Measurements from ENCODE around the gene COMT. TPM values are rescaled to one million over a fixed set of nuclear protein-coding genes. Genes with fewer than 3 reads are reported as not detected.

Gene COMT
- total RNA-seq, 1 experiment from 2014 or later = 72.0 TPM

DNA sequence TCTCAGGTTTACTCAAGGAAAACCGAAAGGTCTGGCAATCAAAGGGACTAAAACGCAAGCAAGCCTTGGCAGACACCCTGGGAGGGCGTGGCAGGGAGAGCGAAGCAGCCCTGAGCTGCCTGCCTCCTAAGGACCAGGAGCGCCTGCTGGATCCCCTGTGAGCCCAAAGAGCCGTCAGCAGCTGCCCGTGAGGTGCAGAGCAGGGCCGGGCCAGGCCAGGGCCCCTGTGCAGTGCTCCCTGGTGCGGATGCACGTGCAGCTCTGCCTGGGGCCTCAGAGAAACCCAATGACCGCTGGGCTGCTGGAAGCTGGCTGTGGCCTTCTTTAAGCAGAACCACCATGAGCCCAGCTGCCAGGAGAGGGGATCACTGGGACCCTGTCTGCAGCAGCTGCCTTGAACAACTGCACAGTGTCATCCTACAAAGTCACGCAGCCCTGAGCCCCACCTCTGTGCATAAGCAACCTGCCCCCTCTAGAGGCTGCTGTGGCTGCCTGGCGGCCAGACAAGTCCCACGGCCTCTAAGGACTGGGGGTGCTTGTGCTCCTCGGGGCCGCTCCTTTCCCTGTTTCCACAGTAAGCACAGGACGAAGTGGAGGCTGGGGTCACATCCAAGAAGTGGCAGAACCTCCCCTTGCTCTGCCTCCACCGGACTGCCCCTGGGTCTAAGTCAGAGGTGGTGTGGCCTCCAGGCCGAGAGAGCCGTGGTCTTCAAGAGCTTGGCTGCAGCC lies 29.1 kb upstream of the COMT start:
- Histone ChIP-seq H3K27ac (ENCODE audit: low read length) (no peak overlapping the region), H3K79me2 (ENCODE audit: low read length) (no peaks in the 10 kb centered on the region), H3K4me2 (ENCODE audit: low read depth, low read length, poor library complexity, severe bottlenecking) (no peak overlapping the region), H3K4me3 (ENCODE audit: low read length) (no peak overlapping the region), H3K9me3 (ENCODE audit: low read length) (no peaks in the 10 kb centered on the region), H4K20me1 (ENCODE audit: insufficient read depth, low read depth, low read length) (no peaks in the 10 kb centered on the region), H3K36me3 (ENCODE audit: insufficient read depth, low read length) (peaks cover 11% of the 10 kb centered on the region; the same call in 1 of the 2 replicates), H3K27me3 (ENCODE audit: low read length) (no peaks in the 10 kb centered on the region), H3K9me2 (replicated peaks; ENCODE audit: insufficient read depth, low read length) (no peaks in the 10 kb centered on the region), H3K4me1 (ENCODE audit: low read length) (no peaks in the 10 kb centered on the region), H3K9ac (ENCODE audit: low read length) (no peak overlapping the region), H2AFZ (ENCODE audit: low read length) (no peak overlapping the region)
- no peak for DNase-seq

DNA sequence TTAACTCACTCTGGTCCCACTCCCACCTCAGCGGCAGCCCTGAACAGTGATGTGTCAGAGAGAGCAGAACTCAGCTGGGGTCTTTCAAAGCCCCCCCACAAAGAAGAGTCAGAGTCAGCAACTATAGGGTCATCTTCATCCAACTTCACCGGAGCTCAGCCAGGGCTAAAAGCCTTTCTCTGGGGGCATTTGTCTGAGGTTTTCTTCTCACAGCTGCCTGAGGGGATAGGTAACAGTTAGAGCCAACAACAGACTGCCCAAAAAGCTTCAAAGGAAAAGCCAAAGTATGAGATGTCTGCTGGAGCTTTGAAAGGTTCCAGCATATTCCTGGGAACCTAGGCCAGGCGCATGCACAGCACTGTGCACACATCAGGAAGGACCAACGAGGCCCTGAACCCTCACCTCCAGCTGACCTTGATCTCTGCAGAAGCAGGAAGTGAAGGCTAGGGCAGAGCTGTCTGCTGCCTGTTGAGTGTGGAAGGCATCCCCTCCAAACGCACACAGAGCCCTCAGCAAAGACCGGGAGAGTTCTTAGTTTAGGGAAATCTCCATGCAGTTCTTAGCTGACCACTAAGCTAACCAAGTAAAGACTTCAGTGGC lies 28.1 kb upstream of the COMT start:
- H4K20me1 ChIP-seq (ENCODE audit: insufficient read depth, low read depth, low read length) = no peaks in the 10 kb centered on the region
- H3K4me1 ChIP-seq (ENCODE audit: low read length) = no peaks in the 10 kb centered on the region
- H3K36me3 ChIP-seq (ENCODE audit: insufficient read depth, low read length) = peaks cover 11% of the 10 kb centered on the region; the same call in 1 of the 2 replicates
- no peak overlapping the region for H3K4me2 ChIP-seq (ENCODE audit: low read depth, low read length, poor library complexity, severe bottlenecking)
- H3K9me2 ChIP-seq (replicated peaks; ENCODE audit: insufficient read depth, low read length) = no peaks in the 10 kb centered on the region
- no peak overlapping the region for H3K4me3 ChIP-seq (ENCODE audit: low read length)
- H2AFZ ChIP-seq (ENCODE audit: low read length) = no peak overlapping the region
- H3K9ac ChIP-seq (ENCODE audit: low read length) = no peak overlapping the region
- DNase-seq = no peak
- no peaks in the 10 kb centered on the region for H3K9me3 ChIP-seq (ENCODE audit: low read length)
- no peaks in the 10 kb centered on the region for H3K27me3 ChIP-seq (ENCODE audit: low read length)
- no peaks in the 10 kb centered on the region for H3K79me2 ChIP-seq (ENCODE audit: low read length)
- H3K27ac ChIP-seq (ENCODE audit: low read length) = no peak overlapping the region

DNA sequence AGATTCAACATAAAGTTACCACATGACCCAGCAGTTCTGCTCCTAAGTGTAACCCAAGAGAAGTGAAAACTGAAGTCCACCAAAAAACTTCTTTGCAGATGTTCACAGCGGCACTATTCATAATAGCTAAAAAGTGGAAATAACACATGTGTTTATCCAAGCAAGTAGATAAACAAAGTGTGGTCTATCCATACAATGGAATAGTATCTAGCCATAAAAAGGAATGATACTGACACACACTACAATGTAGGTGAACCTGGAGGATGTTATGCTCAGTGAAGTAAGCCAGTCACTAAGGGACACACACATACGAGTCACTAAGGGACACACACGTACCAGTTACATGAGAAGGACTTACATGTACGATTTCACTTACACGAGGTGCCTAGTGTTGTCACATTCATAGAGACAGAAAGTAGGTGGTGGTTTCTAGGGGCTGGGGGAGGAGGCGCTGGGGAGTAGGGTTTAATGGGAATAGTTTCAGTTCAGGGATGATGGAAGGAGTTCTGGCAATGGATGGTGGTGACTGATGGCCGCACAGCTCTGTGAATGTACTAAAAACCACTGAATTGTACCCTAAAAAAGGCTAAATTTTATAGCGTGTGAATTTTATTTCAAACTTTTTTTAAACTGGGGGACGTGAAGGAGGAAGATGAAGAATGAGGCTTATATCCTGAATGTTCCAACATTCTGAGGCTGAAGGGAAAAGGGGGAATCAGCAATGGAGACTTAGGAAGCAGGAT lies 27.2 kb upstream of the COMT start:
- H4K20me1 ChIP-seq (ENCODE audit: insufficient read depth, low read depth, low read length) = no peaks in the 10 kb centered on the region
- no peak for DNase-seq
- no peaks in the 10 kb centered on the region for H3K27me3 ChIP-seq (ENCODE audit: low read length)
- H3K27ac ChIP-seq (ENCODE audit: low read length) = no peak overlapping the region
- no peak overlapping the region for H3K4me2 ChIP-seq (ENCODE audit: low read depth, low read length, poor library complexity, severe bottlenecking)
- no peak overlapping the region for H3K9ac ChIP-seq (ENCODE audit: low read length)
- H3K9me2 ChIP-seq (replicated peaks; ENCODE audit: insufficient read depth, low read length) = no peaks in the 10 kb centered on the region
- H3K4me3 ChIP-seq (ENCODE audit: low read length) = no peak overlapping the region
- H3K36me3 ChIP-seq (ENCODE audit: insufficient read depth, low read length) = peaks cover 11% of the 10 kb centered on the region; the same call in 1 of the 2 replicates
- H3K4me1 ChIP-seq (ENCODE audit: low read length) = no peaks in the 10 kb centered on the region
- H2AFZ ChIP-seq (ENCODE audit: low read length) = no peak overlapping the region
- H3K79me2 ChIP-seq (ENCODE audit: low read length) = no peaks in the 10 kb centered on the region
- H3K9me3 ChIP-seq (ENCODE audit: low read length) = no peaks in the 10 kb centered on the region

DNA sequence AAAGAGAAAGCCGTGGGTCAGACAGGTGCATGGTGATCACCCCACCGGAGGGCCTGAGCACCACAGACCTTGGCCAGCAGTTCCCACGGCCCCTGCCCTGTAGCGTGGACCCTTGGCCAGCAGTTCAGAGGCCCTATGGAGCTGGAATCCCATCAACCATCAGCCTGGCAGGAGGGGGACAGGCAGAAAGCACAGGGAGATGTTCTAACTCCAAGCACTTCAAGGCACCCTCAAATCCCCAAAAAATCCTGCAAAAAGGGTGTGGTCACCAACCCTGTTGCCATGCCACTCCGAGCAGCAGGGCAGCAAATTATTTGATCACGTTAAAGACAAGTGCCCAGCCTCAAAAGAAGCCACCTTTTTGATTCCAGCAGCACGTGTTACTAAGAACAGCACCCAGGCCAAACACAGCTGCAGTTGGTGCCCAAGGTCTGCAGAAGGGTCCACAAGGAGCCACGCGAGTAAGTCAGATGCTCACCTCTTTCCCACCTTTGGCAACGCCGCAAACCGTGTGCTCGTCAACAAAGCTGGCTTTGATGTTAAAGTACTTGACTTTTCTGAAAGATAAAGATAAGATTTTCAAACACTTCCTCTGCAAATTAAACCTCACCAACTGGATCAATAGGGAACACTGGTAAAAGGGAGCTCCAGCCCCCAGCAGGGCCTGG lies 26.2 kb upstream of the COMT start:
- no peaks in the 10 kb centered on the region for H3K79me2 ChIP-seq (ENCODE audit: low read length)
- H3K4me1 ChIP-seq (ENCODE audit: low read length) = no peaks in the 10 kb centered on the region
- no peak for DNase-seq
- H3K9me3 ChIP-seq (ENCODE audit: low read length) = no peaks in the 10 kb centered on the region
- no peak overlapping the region for H2AFZ ChIP-seq (ENCODE audit: low read length)
- no peaks in the 10 kb centered on the region for H4K20me1 ChIP-seq (ENCODE audit: insufficient read depth, low read depth, low read length)
- H3K9me2 ChIP-seq (replicated peaks; ENCODE audit: insufficient read depth, low read length) = no peaks in the 10 kb centered on the region
- H3K9ac ChIP-seq (ENCODE audit: low read length) = no peak overlapping the region
- no peak overlapping the region for H3K4me3 ChIP-seq (ENCODE audit: low read length)
- no peak overlapping the region for H3K27ac ChIP-seq (ENCODE audit: low read length)
- no peaks in the 10 kb centered on the region for H3K27me3 ChIP-seq (ENCODE audit: low read length)
- no peak overlapping the region for H3K4me2 ChIP-seq (ENCODE audit: low read depth, low read length, poor library complexity, severe bottlenecking)
- peaks cover 11% of the 10 kb centered on the region; the same call in 1 of the 2 replicates for H3K36me3 ChIP-seq (ENCODE audit: insufficient read depth, low read length)

DNA sequence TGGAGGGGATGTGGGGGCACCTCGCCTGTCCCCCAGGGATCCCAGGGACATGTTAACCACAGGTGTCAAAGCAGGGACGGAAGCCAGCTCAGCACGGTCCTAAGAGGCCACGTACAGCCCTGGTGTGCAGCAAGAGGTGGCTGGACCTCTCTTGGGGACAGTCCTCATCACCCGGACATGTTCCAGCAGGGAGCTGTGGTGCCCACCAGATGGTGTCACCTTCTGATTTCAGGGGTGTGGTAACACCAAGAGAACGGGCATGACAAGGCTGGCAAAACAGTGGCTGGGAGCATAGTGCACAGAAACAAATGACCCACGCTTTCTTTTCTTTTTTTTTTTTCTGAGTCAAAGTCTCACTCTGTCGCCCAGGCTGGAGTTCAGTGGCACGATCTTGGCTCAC lies 25.6 kb upstream of the COMT start:
- H3K79me2 ChIP-seq (ENCODE audit: low read length) = no peaks in the 10 kb centered on the region
- H3K36me3 ChIP-seq (ENCODE audit: insufficient read depth, low read length) = peaks cover 11% of the 10 kb centered on the region; the same call in 1 of the 2 replicates
- H3K4me2 ChIP-seq (ENCODE audit: low read depth, low read length, poor library complexity, severe bottlenecking) = no peak overlapping the region
- no peak overlapping the region for H3K9ac ChIP-seq (ENCODE audit: low read length)
- H3K9me3 ChIP-seq (ENCODE audit: low read length) = no peaks in the 10 kb centered on the region
- no peaks in the 10 kb centered on the region for H3K9me2 ChIP-seq (replicated peaks; ENCODE audit: insufficient read depth, low read length)
- H2AFZ ChIP-seq (ENCODE audit: low read length) = no peak overlapping the region
- no peaks in the 10 kb centered on the region for H3K27me3 ChIP-seq (ENCODE audit: low read length)
- H3K4me3 ChIP-seq (ENCODE audit: low read length) = no peak overlapping the region
- DNase-seq = no peak
- H4K20me1 ChIP-seq (ENCODE audit: insufficient read depth, low read depth, low read length) = no peaks in the 10 kb centered on the region
- H3K4me1 ChIP-seq (ENCODE audit: low read length) = no peaks in the 10 kb centered on the region
- H3K27ac ChIP-seq (ENCODE audit: low read length) = no peak overlapping the region

DNA sequence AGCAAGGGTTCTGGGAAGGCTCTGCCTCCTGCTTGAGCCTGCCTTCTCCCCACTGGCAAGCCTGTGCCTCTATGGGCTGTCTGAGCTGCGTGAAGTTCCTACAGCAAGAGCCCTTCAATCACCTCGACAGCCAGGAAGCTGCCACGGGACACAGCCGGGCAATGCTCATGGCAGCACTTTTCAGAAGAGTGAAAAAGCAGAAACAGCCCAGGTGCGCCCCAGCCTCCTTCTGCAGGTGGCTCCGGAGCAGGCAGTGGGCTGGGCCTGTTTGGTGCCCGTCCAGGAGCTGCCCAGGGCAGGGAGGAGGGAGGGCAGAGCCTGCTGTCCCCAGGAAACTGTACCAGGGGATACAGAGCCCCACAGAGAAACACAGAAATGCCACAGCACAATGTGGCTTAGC lies 24.6 kb upstream of the COMT start:
- no peaks in the 10 kb centered on the region for H3K9me3 ChIP-seq (ENCODE audit: low read length)
- no peak for DNase-seq
- no peaks in the 10 kb centered on the region for H3K4me1 ChIP-seq (ENCODE audit: low read length)
- H3K4me3 ChIP-seq (ENCODE audit: low read length) = no peak overlapping the region
- H2AFZ ChIP-seq (ENCODE audit: low read length) = no peak overlapping the region
- no peak overlapping the region for H3K27ac ChIP-seq (ENCODE audit: low read length)
- no peaks in the 10 kb centered on the region for H3K27me3 ChIP-seq (ENCODE audit: low read length)
- no peaks in the 10 kb centered on the region for H3K79me2 ChIP-seq (ENCODE audit: low read length)
- H3K9ac ChIP-seq (ENCODE audit: low read length) = no peak overlapping the region
- H3K9me2 ChIP-seq (replicated peaks; ENCODE audit: insufficient read depth, low read length) = no peaks in the 10 kb centered on the region
- no peak overlapping the region for H3K4me2 ChIP-seq (ENCODE audit: low read depth, low read length, poor library complexity, severe bottlenecking)
- H3K36me3 ChIP-seq (ENCODE audit: insufficient read depth, low read length) = peaks cover 11% of the 10 kb centered on the region; the same call in 1 of the 2 replicates
- no peaks in the 10 kb centered on the region for H4K20me1 ChIP-seq (ENCODE audit: insufficient read depth, low read depth, low read length)

DNA sequence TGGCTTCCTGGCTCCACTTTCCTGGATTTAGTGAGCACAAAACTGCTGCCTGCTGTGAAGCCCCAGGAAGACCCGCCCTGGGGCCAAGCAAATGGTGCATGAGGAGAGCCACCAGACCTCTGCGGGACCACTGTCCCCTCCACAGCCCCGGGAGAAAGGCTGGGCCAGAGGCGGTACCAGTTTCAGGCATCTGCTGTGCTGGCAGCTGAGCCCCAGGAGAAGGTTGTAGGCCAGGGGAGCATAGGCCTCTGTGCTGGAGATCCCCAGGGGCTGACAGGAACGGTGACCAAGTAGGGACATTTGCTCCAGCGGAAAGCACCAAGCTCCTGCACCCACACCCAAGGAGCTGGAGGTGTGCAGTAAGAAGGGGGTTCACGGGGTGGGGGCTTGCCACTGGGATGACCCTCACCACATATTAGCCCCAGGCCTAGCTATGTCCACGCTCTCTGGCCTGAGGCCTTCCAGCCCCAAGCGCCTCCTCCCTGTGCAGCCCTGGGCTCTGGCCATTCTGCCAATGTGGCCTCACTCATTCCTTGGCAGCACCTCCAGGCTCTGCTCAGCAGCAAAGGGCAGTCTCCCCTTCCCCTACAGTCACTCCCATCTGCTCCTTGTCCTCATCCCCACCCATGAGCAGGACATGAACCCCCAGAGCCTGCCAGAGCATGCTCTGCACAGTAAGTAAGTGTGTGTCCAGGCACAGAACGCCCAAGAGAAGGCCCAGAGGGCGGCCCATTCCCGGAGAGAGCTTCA lies 24.0 kb upstream of the COMT start:
- Histone ChIP-seq H3K4me3 (ENCODE audit: low read length) (no peak overlapping the region), H3K4me2 (ENCODE audit: low read depth, low read length, poor library complexity, severe bottlenecking) (no peak overlapping the region), H3K79me2 (ENCODE audit: low read length) (no peaks in the 10 kb centered on the region), H2AFZ (ENCODE audit: low read length) (no peak overlapping the region), H3K27ac (ENCODE audit: low read length) (no peak overlapping the region), H3K4me1 (ENCODE audit: low read length) (no peaks in the 10 kb centered on the region), H3K9ac (ENCODE audit: low read length) (no peak overlapping the region), H3K36me3 (ENCODE audit: insufficient read depth, low read length) (peaks cover 11% of the 10 kb centered on the region; the same call in 1 of the 2 replicates), H3K9me2 (replicated peaks; ENCODE audit: insufficient read depth, low read length) (no peaks in the 10 kb centered on the region), H3K27me3 (ENCODE audit: low read length) (no peaks in the 10 kb centered on the region), H4K20me1 (ENCODE audit: insufficient read depth, low read depth, low read length) (no peaks in the 10 kb centered on the region), H3K9me3 (ENCODE audit: low read length) (no peaks in the 10 kb centered on the region)
- DNase-seq = no peak

Data from Karpas-422 (cell line).